HepG2 (cell line): Measurements from ENCODE around the gene ASH1L. TPM values are rescaled to one million over a fixed set of nuclear protein-coding genes. Genes with fewer than 3 reads are reported as not detected.

Experiments used
- CREB1 ChIP-seq, 2 experiments: fragments of 450-650 bp in 1 of 2; IDR thresholded peaks; 2 replicates each; pipeline ENCODE4 v1.6.1; 2016 to 2017; ENCODE audit warnings: control low read depth in 1 of 2, mild to moderate bottlenecking in 1 of 2, missing compliant biosample characterization in 1 of 2, missing genetic modification characterization in 1 of 2
- EHMT2 ChIP-seq: fragments of 200-600 bp; sonication (generic); IDR thresholded peaks from 2 replicates; pipeline ENCODE4 v1.7.0; 2017; ENCODE audit warnings: antibody characterized with exemption, low read depth, low read length, borderline replicate concordance
- ERF ChIP-seq: IDR thresholded peaks from 2 replicates; pipeline ENCODE4 v1.6.1; 2018; ENCODE audit warnings: missing biosample characterization, missing genetic modification reagents
- KAT2B ChIP-seq: fragments of 150-350 bp; IDR thresholded peaks from 2 replicates; pipeline ENCODE4 v1.6.1; 2014; ENCODE audit warnings: low read depth, low read length, borderline replicate concordance
- KAT8 ChIP-seq: IDR thresholded peaks from 2 replicates; pipeline ENCODE4 v1.6.1; 2016; ENCODE audit warnings: missing genetic modification reagents, missing compliant biosample characterization
- KDM3A ChIP-seq: IDR thresholded peaks from 2 replicates; pipeline ENCODE4 v1.6.1; 2018; ENCODE audit warnings: low read depth, missing compliant biosample characterization
- KLF11 ChIP-seq: IDR thresholded peaks from 2 replicates; pipeline ENCODE4 v1.6.1; 2016; ENCODE audit warnings: missing compliant biosample characterization
- KLF9 ChIP-seq: IDR thresholded peaks from 2 replicates; pipeline ENCODE4 v1.6.1; 2016; ENCODE audit warnings: low read depth
- MAFG ChIP-seq: sonication (generic); formaldehyde crosslinking; IDR thresholded peaks from 2 replicates; pipeline ENCODE4 v1.5.1; 2020; ENCODE audit warnings: mild to moderate bottlenecking, missing genetic modification reagents
- NCOA2 ChIP-seq: sonication (generic); formaldehyde crosslinking; IDR thresholded peaks from 2 replicates; pipeline ENCODE4 v1.8.0; 2022; ENCODE audit warnings: inconsistent platforms
- RELA ChIP-seq: sonication (generic); formaldehyde crosslinking; IDR thresholded peaks from 2 replicates; pipeline ENCODE4 v1.4.0; 2020; ENCODE audit warnings: missing genetic modification reagents
- SNAI1 ChIP-seq: sonication (generic); formaldehyde crosslinking; IDR thresholded peaks from 2 replicates; pipeline ENCODE4 v1.5.0; 2020; ENCODE audit warnings: mild to moderate bottlenecking, missing genetic modification reagents, borderline replicate concordance
- SPEN ChIP-seq: sonication (generic); formaldehyde crosslinking; IDR thresholded peaks from 2 replicates; pipeline ENCODE4 v1.5.1; 2020; ENCODE audit warnings: low read depth, mild to moderate bottlenecking, missing genetic modification reagents
- ZFYVE20 ChIP-seq: sonication (generic); formaldehyde crosslinking; IDR thresholded peaks from 2 replicates; pipeline ENCODE4 v1.8.0; 2023; ENCODE audit warnings: low read depth, mild to moderate bottlenecking, moderate library complexity, missing genetic modification reagents, borderline replicate concordance
- ZNF12 ChIP-seq: sonication (generic); formaldehyde crosslinking; IDR thresholded peaks from 2 replicates; pipeline ENCODE4 v1.5.0; 2020; ENCODE audit warnings: missing genetic modification reagents
- ZNF501 ChIP-seq: sonication (generic); formaldehyde crosslinking; IDR thresholded peaks from 2 replicates; pipeline ENCODE4 v1.5.1; 2020; ENCODE audit warnings: mild to moderate bottlenecking, moderate library complexity, missing genetic modification reagents
- ZNF598 ChIP-seq: sonication (generic); formaldehyde crosslinking; IDR thresholded peaks from 2 replicates; pipeline ENCODE4 v1.5.1; 2020; ENCODE audit warnings: mild to moderate bottlenecking, missing genetic modification reagents, borderline replicate concordance
- polyA plus RNA-seq, 8 experiments: library from polyadenylated mRNA; depleted of rRNA in 3 of 8; stranded (reverse) in 7 of 8; unstranded in 1 of 8; fragments of >200 nt; fragmentation: Illumina TruSeq in 4 of 8; extraction: Trizol in 4 of 8; gene quantifications; 2 replicates each; pipeline versions ENCODE4 v1.2.1 to v1.2.3, GENCODE V29; 2011 to 2016; ENCODE audit warnings: low read depth in 4 of 8, missing spikeins in 1 of 8, mixed read lengths in 1 of 8; ENCODE audit not compliant: insufficient read depth in 1 of 8
- total RNA-seq, 5 experiments: library from RNA; depleted of rRNA; stranded (reverse); fragments of >200 nt; fragmentation: Illumina TruSeq; extraction: Trizol; gene quantifications; 2 replicates each; pipeline ENCODE4 v1.2.3, GENCODE V29; 2016; ENCODE audit warnings: low read depth in 1 of 5
- TF ChIP-seq, protein P1 (sequence below): sonication (generic); formaldehyde crosslinking; IDR thresholded peaks from 2 replicates; pipeline ENCODE4 v1.4.0; 2020; ENCODE audit warnings: missing genetic modification reagents
- TF ChIP-seq, protein P2 (sequence below): sonication (generic); formaldehyde crosslinking; IDR thresholded peaks from 2 replicates; pipeline ENCODE4 v1.4.0; 2020; ENCODE audit warnings: missing genetic modification reagents
- TF ChIP-seq, protein P3 (sequence below): sonication (generic); formaldehyde crosslinking; IDR thresholded peaks from 2 replicates; pipeline ENCODE4 v1.5.1; 2020; ENCODE audit warnings: mild to moderate bottlenecking, missing genetic modification reagents, moderate library complexity
- TF ChIP-seq, protein P4 (sequence below), 2 experiments: IDR thresholded peaks; 2 replicates each; pipeline ENCODE4 v1.6.1; 2011 to 2012; ENCODE audit warnings: low read length in 2 of 2, borderline replicate concordance in 1 of 2, low read depth in 1 of 2, mild to moderate bottlenecking in 1 of 2, moderate library complexity in 1 of 2
- TF ChIP-seq, protein P5 (sequence below): IDR thresholded peaks from 2 replicates; pipeline ENCODE4 v1.6.1; 2016; ENCODE audit warnings: mild to moderate bottlenecking, missing biosample characterization, missing genetic modification reagents

ASH1L gene
- total and polyA plus RNA-seq, 2 of the 13 experiments (the other 11 are each of a cell fraction or from before 2014, with no cell fraction given), result 10.2 to 15.3 TPM

DNA sequence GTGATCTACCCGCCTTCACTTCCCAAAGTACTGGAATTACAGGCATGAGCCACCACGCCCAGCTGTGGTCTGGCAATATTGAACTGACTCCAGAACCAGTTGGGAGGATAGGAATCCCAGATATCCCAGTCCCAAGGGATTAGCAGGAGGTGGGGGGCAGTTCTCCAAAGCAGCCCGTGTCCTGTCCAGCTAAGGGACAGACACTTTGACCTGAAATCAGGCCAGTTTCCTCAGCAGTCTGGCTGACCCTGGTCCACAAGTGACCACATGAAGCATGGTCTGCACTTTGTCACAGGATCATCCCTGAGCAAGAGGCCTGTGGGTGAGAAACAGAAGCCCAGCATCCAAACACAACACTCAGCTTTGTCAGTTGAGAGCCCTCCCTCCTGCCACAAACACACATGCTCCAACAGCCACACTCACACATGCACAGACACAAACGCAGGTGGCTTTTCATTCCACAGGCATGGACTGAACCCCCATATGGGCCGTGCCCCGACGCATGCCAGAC is 256.7 kb downstream of the ASH1L start (continued):
- TF ChIP-seq, protein P1, sequence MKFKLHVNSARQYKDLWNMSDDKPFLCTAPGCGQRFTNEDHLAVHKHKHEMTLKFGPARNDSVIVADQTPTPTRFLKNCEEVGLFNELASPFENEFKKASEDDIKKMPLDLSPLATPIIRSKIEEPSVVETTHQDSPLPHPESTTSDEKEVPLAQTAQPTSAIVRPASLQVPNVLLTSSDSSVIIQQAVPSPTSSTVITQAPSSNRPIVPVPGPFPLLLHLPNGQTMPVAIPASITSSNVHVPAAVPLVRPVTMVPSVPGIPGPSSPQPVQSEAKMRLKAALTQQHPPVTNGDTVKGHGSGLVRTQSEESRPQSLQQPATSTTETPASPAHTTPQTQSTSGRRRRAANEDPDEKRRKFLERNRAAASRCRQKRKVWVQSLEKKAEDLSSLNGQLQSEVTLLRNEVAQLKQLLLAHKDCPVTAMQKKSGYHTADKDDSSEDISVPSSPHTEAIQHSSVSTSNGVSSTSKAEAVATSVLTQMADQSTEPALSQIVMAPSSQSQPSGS (CRISPR knock-in tag), result no peak
- TF ChIP-seq KAT8 (CRISPR knock-in tag) (no peak), RELA (CRISPR knock-in tag) (no peak), CREB1 (IDR thresholded peaks at IDR 0.05) (no peak), CREB1 (CRISPR knock-in tag; IDR thresholded peaks at IDR 0.05) (no peak), SPEN (CRISPR knock-in tag) (no peak), NCOA2 (CRISPR knock-in tag) (no peak), ZNF12 (CRISPR knock-in tag) (no peak), MAFG (no peak), KAT2B (no peak), KLF11 (CRISPR knock-in tag) (no peak), EHMT2 (no peak), KLF9 (no peak), KDM3A (CRISPR knock-in tag) (no peak), ZNF501 (CRISPR knock-in tag) (no peak), ERF (CRISPR knock-in tag) (no peak), ZFYVE20 (CRISPR knock-in tag) (no peak), SNAI1 (CRISPR knock-in tag) (no peak), ZNF598 (CRISPR knock-in tag) (0 out of 2 replicates have a peak, but pooled peaks have one; percentile 55)
- TF ChIP-seq, protein P2, sequence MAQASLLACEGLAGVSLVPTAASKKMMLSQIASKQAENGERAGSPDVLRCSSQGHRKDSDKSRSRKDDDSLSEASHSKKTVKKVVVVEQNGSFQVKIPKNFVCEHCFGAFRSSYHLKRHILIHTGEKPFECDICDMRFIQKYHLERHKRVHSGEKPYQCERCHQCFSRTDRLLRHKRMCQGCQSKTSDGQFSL (CRISPR knock-in tag), result no peak
- TF ChIP-seq, protein P3, sequence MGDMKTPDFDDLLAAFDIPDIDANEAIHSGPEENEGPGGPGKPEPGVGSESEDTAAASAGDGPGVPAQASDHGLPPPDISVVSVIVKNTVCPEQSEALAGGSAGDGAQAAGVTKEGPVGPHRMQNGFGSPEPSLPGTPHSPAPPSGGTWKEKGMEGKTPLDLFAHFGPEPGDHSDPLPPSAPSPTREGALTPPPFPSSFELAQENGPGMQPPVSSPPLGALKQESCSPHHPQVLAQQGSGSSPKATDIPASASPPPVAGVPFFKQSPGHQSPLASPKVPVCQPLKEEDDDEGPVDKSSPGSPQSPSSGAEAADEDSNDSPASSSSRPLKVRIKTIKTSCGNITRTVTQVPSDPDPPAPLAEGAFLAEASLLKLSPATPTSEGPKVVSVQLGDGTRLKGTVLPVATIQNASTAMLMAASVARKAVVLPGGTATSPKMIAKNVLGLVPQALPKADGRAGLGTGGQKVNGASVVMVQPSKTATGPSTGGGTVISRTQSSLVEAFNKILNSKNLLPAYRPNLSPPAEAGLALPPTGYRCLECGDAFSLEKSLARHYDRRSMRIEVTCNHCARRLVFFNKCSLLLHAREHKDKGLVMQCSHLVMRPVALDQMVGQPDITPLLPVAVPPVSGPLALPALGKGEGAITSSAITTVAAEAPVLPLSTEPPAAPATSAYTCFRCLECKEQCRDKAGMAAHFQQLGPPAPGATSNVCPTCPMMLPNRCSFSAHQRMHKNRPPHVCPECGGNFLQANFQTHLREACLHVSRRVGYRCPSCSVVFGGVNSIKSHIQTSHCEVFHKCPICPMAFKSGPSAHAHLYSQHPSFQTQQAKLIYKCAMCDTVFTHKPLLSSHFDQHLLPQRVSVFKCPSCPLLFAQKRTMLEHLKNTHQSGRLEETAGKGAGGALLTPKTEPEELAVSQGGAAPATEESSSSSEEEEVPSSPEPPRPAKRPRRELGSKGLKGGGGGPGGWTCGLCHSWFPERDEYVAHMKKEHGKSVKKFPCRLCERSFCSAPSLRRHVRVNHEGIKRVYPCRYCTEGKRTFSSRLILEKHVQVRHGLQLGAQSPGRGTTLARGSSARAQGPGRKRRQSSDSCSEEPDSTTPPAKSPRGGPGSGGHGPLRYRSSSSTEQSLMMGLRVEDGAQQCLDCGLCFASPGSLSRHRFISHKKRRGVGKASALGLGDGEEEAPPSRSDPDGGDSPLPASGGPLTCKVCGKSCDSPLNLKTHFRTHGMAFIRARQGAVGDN (CRISPR knock-in tag), result peak; percentile 88
- TF ChIP-seq, protein P4, sequence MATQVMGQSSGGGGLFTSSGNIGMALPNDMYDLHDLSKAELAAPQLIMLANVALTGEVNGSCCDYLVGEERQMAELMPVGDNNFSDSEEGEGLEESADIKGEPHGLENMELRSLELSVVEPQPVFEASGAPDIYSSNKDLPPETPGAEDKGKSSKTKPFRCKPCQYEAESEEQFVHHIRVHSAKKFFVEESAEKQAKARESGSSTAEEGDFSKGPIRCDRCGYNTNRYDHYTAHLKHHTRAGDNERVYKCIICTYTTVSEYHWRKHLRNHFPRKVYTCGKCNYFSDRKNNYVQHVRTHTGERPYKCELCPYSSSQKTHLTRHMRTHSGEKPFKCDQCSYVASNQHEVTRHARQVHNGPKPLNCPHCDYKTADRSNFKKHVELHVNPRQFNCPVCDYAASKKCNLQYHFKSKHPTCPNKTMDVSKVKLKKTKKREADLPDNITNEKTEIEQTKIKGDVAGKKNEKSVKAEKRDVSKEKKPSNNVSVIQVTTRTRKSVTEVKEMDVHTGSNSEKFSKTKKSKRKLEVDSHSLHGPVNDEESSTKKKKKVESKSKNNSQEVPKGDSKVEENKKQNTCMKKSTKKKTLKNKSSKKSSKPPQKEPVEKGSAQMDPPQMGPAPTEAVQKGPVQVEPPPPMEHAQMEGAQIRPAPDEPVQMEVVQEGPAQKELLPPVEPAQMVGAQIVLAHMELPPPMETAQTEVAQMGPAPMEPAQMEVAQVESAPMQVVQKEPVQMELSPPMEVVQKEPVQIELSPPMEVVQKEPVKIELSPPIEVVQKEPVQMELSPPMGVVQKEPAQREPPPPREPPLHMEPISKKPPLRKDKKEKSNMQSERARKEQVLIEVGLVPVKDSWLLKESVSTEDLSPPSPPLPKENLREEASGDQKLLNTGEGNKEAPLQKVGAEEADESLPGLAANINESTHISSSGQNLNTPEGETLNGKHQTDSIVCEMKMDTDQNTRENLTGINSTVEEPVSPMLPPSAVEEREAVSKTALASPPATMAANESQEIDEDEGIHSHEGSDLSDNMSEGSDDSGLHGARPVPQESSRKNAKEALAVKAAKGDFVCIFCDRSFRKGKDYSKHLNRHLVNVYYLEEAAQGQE (IDR thresholded peaks at IDR 0.05; ENCODE audit: borderline replicate concordance in 1 of 2, low read depth in 1 of 2, low read length in 2 of 2), result no peak
- TF ChIP-seq, protein P5, sequence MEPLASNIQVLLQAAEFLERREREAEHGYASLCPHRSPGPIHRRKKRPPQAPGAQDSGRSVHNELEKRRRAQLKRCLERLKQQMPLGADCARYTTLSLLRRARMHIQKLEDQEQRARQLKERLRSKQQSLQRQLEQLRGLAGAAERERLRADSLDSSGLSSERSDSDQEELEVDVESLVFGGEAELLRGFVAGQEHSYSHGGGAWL (CRISPR knock-in tag), result no peak
